NB4 (cell line): ENCODE measurements around the gene PLPP6.

Experiments used
- DNase-seq: peaks from one replicate; pipeline ENCODE4 v3.0.0; 2010; ENCODE audit warnings: low read depth
- H3K4me3 ChIP-seq: one replicate; pipeline ENCODE4 v1.5.1; 2011; ENCODE audit warnings: mild to moderate bottlenecking, low read depth, low read length, moderate library complexity
- MYC ChIP-seq: IDR thresholded peaks from 2 replicates; pipeline ENCODE4 v1.6.1; 2011; ENCODE audit warnings: low read depth, low read length
- POLR2A ChIP-seq: IDR thresholded peaks from 2 replicates; pipeline ENCODE4 v1.6.1; 2011; ENCODE audit warnings: mild to moderate bottlenecking; ENCODE audit not compliant: insufficient read length; ENCODE audit errors: extremely low read depth
- TF ChIP-seq, protein P1 (sequence below): IDR thresholded peaks from one replicate; pipeline ENCODE4 v1.5.1; 2012; ENCODE audit warnings: low read depth, low read length
- TF ChIP-seq, protein P2 (sequence below): IDR thresholded peaks from 2 replicates; pipeline ENCODE4 v1.6.1; 2011; ENCODE audit warnings: low read depth, low read length

The PLPP6 gene

DNA sequence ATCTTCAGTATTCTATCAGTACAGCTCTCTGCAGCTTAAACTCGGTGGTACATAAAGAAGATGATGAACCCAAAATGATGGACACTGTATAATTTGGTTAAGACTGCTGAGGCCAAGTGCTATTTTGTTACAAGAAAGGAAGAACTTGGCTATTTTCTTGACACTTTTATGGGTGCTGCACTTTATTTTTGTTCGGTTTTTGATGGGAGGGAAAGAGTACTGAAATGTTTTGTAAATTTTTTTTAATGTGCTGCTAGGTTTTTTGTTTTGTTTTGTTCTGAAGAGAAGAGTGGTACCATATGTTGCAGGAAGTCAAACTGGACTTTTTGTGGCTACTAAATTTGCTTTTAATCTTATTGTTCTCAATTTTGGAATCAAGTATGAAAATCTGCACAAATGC is 43.9 kb downstream of the PLPP6 start:
- DNase-seq, result no peak
- TF ChIP-seq, protein P1, sequence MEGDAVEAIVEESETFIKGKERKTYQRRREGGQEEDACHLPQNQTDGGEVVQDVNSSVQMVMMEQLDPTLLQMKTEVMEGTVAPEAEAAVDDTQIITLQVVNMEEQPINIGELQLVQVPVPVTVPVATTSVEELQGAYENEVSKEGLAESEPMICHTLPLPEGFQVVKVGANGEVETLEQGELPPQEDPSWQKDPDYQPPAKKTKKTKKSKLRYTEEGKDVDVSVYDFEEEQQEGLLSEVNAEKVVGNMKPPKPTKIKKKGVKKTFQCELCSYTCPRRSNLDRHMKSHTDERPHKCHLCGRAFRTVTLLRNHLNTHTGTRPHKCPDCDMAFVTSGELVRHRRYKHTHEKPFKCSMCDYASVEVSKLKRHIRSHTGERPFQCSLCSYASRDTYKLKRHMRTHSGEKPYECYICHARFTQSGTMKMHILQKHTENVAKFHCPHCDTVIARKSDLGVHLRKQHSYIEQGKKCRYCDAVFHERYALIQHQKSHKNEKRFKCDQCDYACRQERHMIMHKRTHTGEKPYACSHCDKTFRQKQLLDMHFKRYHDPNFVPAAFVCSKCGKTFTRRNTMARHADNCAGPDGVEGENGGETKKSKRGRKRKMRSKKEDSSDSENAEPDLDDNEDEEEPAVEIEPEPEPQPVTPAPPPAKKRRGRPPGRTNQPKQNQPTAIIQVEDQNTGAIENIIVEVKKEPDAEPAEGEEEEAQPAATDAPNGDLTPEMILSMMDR, result no peak
- TF ChIP-seq, protein P2, sequence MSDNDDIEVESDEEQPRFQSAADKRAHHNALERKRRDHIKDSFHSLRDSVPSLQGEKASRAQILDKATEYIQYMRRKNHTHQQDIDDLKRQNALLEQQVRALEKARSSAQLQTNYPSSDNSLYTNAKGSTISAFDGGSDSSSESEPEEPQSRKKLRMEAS, result no peak
- TF ChIP-seq POLR2A (no peak), MYC (no peak)
- H3K4me3 ChIP-seq, result no peak overlapping the region

DNA sequence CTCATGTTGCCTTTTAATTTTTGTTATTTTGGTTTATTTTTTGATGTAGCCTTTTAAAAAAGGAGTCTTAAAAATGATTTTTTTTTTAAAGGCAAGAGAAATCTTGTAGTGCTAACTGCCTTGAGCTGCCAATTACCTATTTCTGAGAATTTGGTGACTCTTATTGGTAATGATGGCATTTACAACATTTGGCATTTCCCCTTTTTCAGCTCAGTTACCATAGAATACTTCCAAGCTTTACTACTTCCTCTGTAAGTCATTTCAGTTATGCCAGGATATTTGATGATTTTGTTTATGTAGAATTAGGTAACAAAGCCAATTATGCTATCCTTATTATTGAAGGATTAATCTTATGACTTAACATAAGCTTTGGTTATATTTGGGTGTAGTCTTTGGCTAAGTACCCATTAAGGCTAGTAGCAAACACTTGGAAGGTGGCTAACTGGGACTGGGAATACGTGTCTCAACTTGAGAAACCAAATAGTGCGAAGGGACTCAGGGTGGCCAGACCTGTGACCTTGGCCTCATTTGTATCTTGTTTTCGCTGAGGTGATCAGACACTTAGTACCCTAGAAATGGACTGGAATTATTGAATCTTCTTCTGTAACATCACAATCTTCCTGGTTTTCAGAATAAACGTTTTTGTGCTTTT is 45.0 kb downstream of the PLPP6 start:
- TF ChIP-seq, protein P2, result no peak
- no peak for TF ChIP-seq MYC
- TF ChIP-seq, protein P1, result no peak
- no peak for TF ChIP-seq POLR2A

DNA sequence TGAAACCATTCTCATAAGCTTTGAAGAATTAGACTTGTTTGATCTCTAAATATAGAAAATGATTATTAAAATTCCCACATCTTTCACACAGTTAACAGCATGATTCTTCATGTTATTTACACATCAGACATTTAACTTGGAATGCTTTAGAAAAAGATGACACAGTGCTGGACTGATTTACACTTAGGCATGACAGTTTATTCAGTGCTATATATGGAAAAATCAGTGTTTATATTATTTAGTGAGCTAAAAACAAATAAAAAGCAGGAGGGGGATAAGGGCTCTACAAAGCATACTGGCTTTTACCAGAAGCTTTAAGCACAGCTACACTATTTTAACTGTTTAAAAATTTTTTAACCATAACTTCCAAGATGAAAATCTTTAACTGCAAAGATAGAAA is 47.3 kb downstream of the PLPP6 start:
- no peak overlapping the region for H3K4me3 ChIP-seq
- DNase-seq, result no peak
- TF ChIP-seq MYC, result no peak
- TF ChIP-seq, protein P1, result no peak
- TF ChIP-seq POLR2A, result no peak
- TF ChIP-seq, protein P2, result no peak

More for the DNA sequence above, 45.0 kb downstream of the PLPP6 start:
- H3K4me3 ChIP-seq, result no peak overlapping the region
- DNase-seq, result peak; percentile 53

DNA sequence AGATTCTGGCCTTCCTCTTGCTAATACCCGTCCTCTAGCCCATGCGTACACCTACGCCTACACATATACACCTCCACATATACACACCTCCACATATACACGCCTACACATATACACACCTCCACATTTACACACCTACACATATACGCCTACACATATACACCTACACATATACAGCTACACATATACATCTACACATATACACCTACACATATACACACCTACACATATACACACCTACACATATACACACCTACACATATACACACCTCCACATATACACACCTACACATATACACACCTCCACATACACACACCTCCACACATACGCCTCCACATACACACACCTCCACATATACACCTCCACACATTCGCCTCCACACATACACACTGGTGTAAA is 51.8 kb downstream of the PLPP6 start:
- TF ChIP-seq MYC, result no peak
- TF ChIP-seq, protein P1, result no peak
- TF ChIP-seq, protein P2, result no peak
- TF ChIP-seq POLR2A, result no peak
- H3K4me3 ChIP-seq, result no peak overlapping the region
- peak; percentile 23 for DNase-seq

DNA sequence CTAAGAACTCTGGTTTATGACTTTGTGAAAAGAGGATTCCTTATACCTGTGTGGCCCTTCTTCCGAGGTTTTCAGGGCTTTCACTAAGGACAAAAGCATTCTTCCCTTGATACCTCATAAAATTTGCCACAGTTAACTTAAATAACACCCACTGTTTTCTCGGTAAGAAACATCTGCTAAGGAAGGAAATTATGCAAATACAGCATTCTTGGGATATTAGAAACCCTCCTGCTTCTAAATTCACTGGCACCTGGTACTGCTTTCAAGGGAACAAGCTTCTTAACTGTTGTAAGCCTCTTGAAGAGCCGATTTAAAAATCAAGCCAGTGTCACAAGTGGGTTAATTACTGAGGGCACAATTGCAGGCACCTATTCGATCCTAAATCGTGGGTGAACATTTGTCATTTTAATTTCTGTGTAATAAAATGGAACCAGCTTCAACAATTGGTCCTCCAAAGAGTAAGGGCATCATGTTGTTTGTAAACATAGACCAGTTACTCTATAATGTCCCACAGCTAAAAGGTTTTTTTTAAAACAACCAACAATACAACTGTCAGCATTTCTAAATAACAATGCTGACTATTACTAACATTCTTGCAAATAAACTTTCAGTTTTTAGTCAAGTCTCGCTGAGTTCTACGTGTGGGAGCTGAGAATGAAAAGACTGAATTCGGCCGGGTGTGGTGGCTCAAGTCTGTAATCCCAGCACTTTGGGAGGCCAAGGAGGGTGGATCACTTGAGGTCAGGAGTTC is 52.3 kb downstream of the PLPP6 start:
- DNase-seq, result no peak
- H3K4me3 ChIP-seq, result no peak overlapping the region
- TF ChIP-seq MYC (no peak), POLR2A (no peak)
- TF ChIP-seq, protein P2, result no peak
- TF ChIP-seq, protein P1, result no peak
